NCI-H2171 treated with DMSO at 0.1 percent for 48 hours (cell line): Measurements from ENCODE around the gene CHID1.

Experiments used
- DNase-seq: peaks from one replicate; lab custom pipeline; 2025; lab: John Stamatoyannopoulos, UW

The CHID1 gene

GRCh38 chr11:888310-889212 is 22.0 kb downstream of the CHID1 start:
- DNase-seq, result peak; percentile 50

- no peak for DNase-seq
These were observed 23.0 kb downstream of the CHID1 start for GRCh38 chr11:887589-887988.

GRCh38 chr11:886568-886967 is 24.0 kb downstream of the CHID1 start:
- DNase-seq, result no peak

- no peak for DNase-seq
These were observed 26.0 kb downstream of the CHID1 start for GRCh38 chr11:884578-885070.

GRCh38 chr11:883527-883926 is 27.1 kb downstream of the CHID1 start:
- no peak for DNase-seq

GRCh38 chr11:882596-882995 is 28.0 kb downstream of the CHID1 start:
- no peak for DNase-seq

GRCh38 chr11:880447-880846 is 30.2 kb downstream of the CHID1 start:
- DNase-seq, result no peak

- no peak for DNase-seq
These were observed 33.0 kb downstream of the CHID1 start for GRCh38 chr11:877565-877964.

- peak; percentile 62 for DNase-seq
These were observed 34.1 kb downstream of the CHID1 start for GRCh38 chr11:876545-876944.

- DNase-seq, result peak; percentile 67
These were observed 34.8 kb downstream of the CHID1 start for GRCh38 chr11:875769-876301.

- no peak for DNase-seq
These were observed 35.4 kb downstream of the CHID1 start for GRCh38 chr11:875203-875602.

GRCh38 chr11:873706-874105 is 36.9 kb downstream of the CHID1 start:
- no peak for DNase-seq

- DNase-seq, result no peak
These were observed 37.8 kb downstream of the CHID1 start for GRCh38 chr11:872799-873198.

- DNase-seq, result no peak
These were observed 39.1 kb downstream of the CHID1 start for GRCh38 chr11:871472-871871.

GRCh38 chr11:870418-870817 is 40.2 kb downstream of the CHID1 start:
- no peak for DNase-seq

GRCh38 chr11:870127-870413 is 40.5 kb downstream of the CHID1 start:
- no peak for DNase-seq

GRCh38 chr11:869399-870126 is 41.0 kb downstream of the CHID1 start:
- DNase-seq, result no peak

- DNase-seq, result no peak
These were observed 41.8 kb downstream of the CHID1 start for GRCh38 chr11:868802-869201.

GRCh38 chr11:868394-868793 is 42.2 kb downstream of the CHID1 start:
- no peak for DNase-seq

- DNase-seq, result no peak
These were observed 42.7 kb downstream of the CHID1 start for GRCh38 chr11:867856-868358.

- no peak for DNase-seq
These were observed 44.1 kb downstream of the CHID1 start for GRCh38 chr11:866481-866880.

GRCh38 chr11:865462-866430 is 44.9 kb downstream of the CHID1 start:
- DNase-seq, result no peak
